CD4-positive, alpha-beta memory T cell (primary cell): ENCODE results near the gene ANKRD13D. TPM values are rescaled to one million over a fixed set of nuclear protein-coding genes. Genes with fewer than 3 reads are reported as not detected.

Source experiments
- CTCF ChIA-PET: fragments of 350-600 bp; sonication (Branson Sonifier 250); formaldehyde crosslinking; loops from one replicate; lab custom pipeline; 2021; ENCODE audit warnings: inconsistent platforms; ENCODE audit not compliant: partially characterized antibody; lab: Charles Lee
- POLR2A ChIA-PET: fragments of 350-600 bp; sonication (Branson Sonifier 250); formaldehyde crosslinking; loops from one replicate; lab custom pipeline; 2021; ENCODE audit not compliant: partially characterized antibody; lab: Charles Lee
- DNase-seq, 5 donors: peaks; one replicate each; pipeline versions ENCODE4 v3.0.0 to v3.0.0-alpha.2; 2020 to 2022; ENCODE audit warnings: mixed read lengths in 1 of 5
- H3K27ac ChIP-seq: one replicate; pipeline ENCODE4 v1.7.0; 2013; ENCODE audit warnings: low read depth, low read length
- H3K27me3 ChIP-seq: 2 replicates; pipeline ENCODE4 v1.7.0; 2013; ENCODE audit warnings: mild to moderate bottlenecking, low read length, moderate library complexity; ENCODE audit not compliant: insufficient read depth
- H3K36me3 ChIP-seq: 2 replicates; pipeline ENCODE4 v1.7.0; 2013; ENCODE audit warnings: mild to moderate bottlenecking, low read length, moderate library complexity; ENCODE audit not compliant: insufficient read depth
- H3K4me1 ChIP-seq: 2 replicates; pipeline ENCODE4 v1.7.0; 2013; ENCODE audit warnings: mild to moderate bottlenecking, low read length, moderate library complexity; ENCODE audit not compliant: insufficient read depth
- H3K4me3 ChIP-seq, 2 donors: one replicate each; pipeline ENCODE4 v1.7.0; 2013; ENCODE audit warnings: low read length in 2 of 2, mild to moderate bottlenecking in 1 of 2
- H3K9me3 ChIP-seq, 2 donors: one replicate each; pipeline ENCODE4 v1.7.0; 2013; ENCODE audit warnings: low read length in 2 of 2, control low read depth in 1 of 2; ENCODE audit not compliant: control insufficient read depth in 1 of 2
- H3K27ac Mint-ChIP-seq, 7 donors: one replicate each; pipeline ENCODE4 v1.8.0; 2020 to 2021; ENCODE audit warnings: mixed read lengths in 7 of 7, mild to moderate bottlenecking in 6 of 7, inconsistent platforms in 3 of 7, moderate library complexity in 3 of 7
- H3K27me3 Mint-ChIP-seq, 2 donors: one replicate each; pipeline ENCODE4 v1.8.0; 2020 to 2021; ENCODE audit warnings: mixed read lengths in 2 of 2
- H3K36me3 Mint-ChIP-seq, 2 donors: one replicate each; pipeline ENCODE4 v1.8.0; 2020 to 2021; ENCODE audit warnings: mixed read lengths in 2 of 2, inconsistent platforms in 1 of 2, mild to moderate bottlenecking in 1 of 2
- H3K4me1 Mint-ChIP-seq, 4 donors: one replicate each; pipeline ENCODE4 v1.8.0; 2020 to 2021; ENCODE audit warnings: mixed read lengths in 4 of 4, mild to moderate bottlenecking in 1 of 4
- H3K4me3 Mint-ChIP-seq, 8 donors: one replicate each; pipeline ENCODE4 v1.8.0; 2020 to 2021; ENCODE audit warnings: mixed read lengths in 8 of 8, mild to moderate bottlenecking in 7 of 8, moderate library complexity in 6 of 8, inconsistent platforms in 3 of 8
- H3K9me3 Mint-ChIP-seq, 8 donors: one replicate each; pipeline ENCODE4 v1.8.0; 2020 to 2021; ENCODE audit warnings: mixed read lengths in 8 of 8, mild to moderate bottlenecking in 5 of 8, inconsistent platforms in 3 of 8, moderate library complexity in 1 of 8
- intact Hi-C: fragments of 100-400 bp; cut with micrococcal nuclease; formaldehyde crosslinking; loops from one replicate; pipeline ENCODE4 v1.15.1; 2023
- polyA plus RNA-seq, 2 donors: library from polyadenylated mRNA; unstranded; fragments of 300-500 nt; fragmentation: Illumina TruSeq; gene quantifications; one replicate each; pipeline ENCODE4 v1.2.3, GENCODE V29; 2021
- total RNA-seq, 2 experiments: library from RNA; stranded (reverse); gene quantifications; one replicate each; pipeline ENCODE4 v1.2.3, GENCODE V29; 2021

ANKRD13D gene
- total and polyA plus RNA-seq, 4 experiments from 2014 or later: 12.0 to 247 (median 138) TPM

DNA sequence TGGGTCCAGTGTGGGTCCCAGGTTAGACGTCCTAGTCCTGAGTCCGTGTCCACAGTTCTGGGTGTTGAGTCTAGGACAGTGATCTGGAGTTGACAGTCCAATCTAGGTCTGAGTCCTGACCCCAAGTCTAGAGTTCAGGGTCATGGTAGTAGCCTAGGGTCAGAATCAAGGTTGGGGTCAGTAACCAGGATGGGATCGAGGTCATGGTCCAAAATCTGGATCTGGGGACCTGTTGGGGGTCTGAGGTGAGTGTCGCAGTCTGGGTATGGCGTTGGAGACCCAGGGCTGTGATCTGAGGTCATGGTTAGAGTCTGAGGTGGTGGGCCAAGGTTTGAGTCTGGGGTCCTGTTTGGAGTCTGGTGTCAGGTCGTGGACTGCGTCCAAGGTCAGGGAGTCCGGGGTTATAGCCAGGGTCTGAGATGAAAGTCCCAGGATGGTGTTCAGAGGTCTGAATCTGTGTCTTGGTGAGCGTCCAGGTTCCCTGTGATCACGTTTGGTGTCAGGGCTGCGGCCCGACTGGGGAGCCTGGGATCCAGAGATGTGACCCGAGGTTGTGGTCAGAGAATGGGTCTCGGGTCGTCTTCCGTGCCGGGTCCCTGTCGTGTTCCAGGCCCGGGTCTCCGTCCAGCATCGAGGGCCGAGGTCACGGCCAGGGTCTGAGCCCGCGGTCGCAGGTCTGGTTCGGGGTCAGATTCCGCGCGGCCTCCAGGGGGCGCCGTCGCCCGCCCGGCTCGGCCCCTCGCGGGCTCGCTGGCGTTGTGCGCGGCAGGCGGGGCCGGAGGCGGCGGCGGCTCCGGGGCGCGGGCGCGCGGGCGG is 23.3 kb upstream of the ANKRD13D start:
- Histone ChIP-seq H3K9me3 (no peaks in the 10 kb centered on the region), H3K4me3 (peak overlapping the region in 1 of 2 donors; percentile 23), H3K4me1 (peaks cover 61% of the 10 kb centered on the region), H3K36me3 (peaks cover 12% of the 10 kb centered on the region), H3K27ac (peak overlapping the region; percentile 63), H3K27me3 (no peaks in the 10 kb centered on the region)
- Mint-ChIP-seq H3K4me3 (peak overlapping the region; percentile 77 to 86 (median 80)), H3K27ac (peak overlapping the region; percentile 79 to 94 (median 87)), H3K36me3 (peaks cover 27 to 36% of the 10 kb centered on the region in 2 donors), H3K27me3 (peaks cover 0 to 5% of the 10 kb centered on the region in 2 donors), H3K9me3 (no peaks in the 10 kb centered on the region), H3K4me1 (peaks cover 34 to 82% (median 50%) of the 10 kb centered on the region in 4 donors)
- peak; percentile 61 to 85 (median 77) for DNase-seq
- CTCF ChIA-PET: interaction anchor here (0.9 to 7.1 kb wide), 7 partner anchors 24 to 85 kb away, joined by 3 to 155 read pairs (median 4); partner anchors contain the start of gene ANKRD13D
- POLR2A ChIA-PET: interaction anchor here (0.9 to 17.3 kb wide), 11 partner anchors 11 to 88 kb away, joined by 3 to 1163 read pairs (median 22); partner anchors contain the start of genes ANKRD13D, POLD4 and SSH3
- intact Hi-C loops: loop anchor here (1.0 to 5.0 kb wide), 3 partner anchors 51 to 106 kb away; partner anchors contain the start of genes CLCF1 and POLD4

DNA sequence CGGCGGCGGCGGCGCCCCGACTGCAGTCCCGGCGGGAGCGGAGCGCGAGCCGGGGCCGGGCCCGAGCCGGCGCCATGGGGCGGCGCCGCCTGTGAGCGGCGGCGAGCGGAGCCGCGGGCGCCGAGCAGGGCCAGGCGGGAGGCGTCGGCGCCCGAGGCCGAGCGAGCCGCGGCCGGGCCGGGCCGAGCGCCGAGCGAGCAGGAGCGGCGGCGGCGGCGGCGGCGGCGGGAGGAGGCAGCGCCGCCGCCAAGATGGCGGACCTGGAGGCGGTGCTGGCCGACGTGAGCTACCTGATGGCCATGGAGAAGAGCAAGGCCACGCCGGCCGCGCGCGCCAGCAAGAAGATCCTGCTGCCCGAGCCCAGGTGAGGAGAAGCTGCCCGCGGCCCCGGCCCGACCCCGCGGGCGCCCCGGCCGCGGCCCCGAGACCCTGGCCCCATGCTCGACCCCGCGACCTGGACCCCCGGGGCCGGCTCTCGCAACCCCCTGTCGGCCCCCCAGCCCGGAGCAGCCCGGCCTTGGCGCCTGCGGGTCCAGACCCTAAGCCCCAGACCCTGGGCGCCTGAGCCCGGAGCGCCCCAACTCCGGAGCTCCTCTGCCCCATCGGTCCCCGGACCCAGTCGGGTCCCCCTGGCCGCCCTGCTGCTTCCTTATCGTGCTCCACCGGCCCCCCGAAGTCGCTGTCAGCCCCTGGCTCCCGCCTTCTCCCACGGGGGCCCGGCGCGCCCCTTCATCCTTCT is 22.5 kb upstream of the ANKRD13D start, which contains the start of gene GRK2:
Gene GRK2, plus strand, starts transcription at position 25 of the 739 bp plus-strand sequence. Its CDS starts 227 bp downstream, at position 252.
- peak in 4 of 5 donors; percentile 29 to 57 (median 45) for DNase-seq
- Mint-ChIP-seq H3K9me3 (no peaks in the 10 kb centered on the region), H3K27me3 (peaks cover 0 to 5% of the 10 kb centered on the region in 2 donors), H3K36me3 (peaks cover 29 to 43% of the 10 kb centered on the region in 2 donors), H3K4me3 (peak within 1 kb of the TSS; percentile 92 to 98 (median 97)), H3K27ac (peak within 1 kb of the TSS; percentile 91 to 98 (median 96)), H3K4me1 (peaks cover 38 to 84% (median 56%) of the 10 kb centered on the region in 4 donors)
- Histone ChIP-seq H3K27ac (peak within 1 kb of the TSS; percentile 80), H3K27me3 (no peaks in the 10 kb centered on the region), H3K4me1 (peaks cover 67% of the 10 kb centered on the region), H3K36me3 (peaks cover 12% of the 10 kb centered on the region), H3K9me3 (no peaks in the 10 kb centered on the region), H3K4me3 (peak within 1 kb of the TSS; percentile 88 to 92)
- intact Hi-C loops: loop anchor here (1.0 to 5.0 kb wide), 4 partner anchors 22 to 106 kb away; partner anchors contain the start of genes CLCF1 and POLD4
- POLR2A ChIA-PET: interaction anchor here (1.1 to 17.3 kb wide), 10 partner anchors 13 to 138 kb away, joined by 3 to 1163 read pairs (median 14); partner anchors contain the start of genes ANKRD13D, POLD4 and SSH3
- CTCF ChIA-PET: interaction anchor here (1.0 to 7.1 kb wide), 6 partner anchors 11 to 125 kb away, joined by 5 to 54 read pairs (median 10); partner anchors contain the start of gene RAD9A

DNA sequence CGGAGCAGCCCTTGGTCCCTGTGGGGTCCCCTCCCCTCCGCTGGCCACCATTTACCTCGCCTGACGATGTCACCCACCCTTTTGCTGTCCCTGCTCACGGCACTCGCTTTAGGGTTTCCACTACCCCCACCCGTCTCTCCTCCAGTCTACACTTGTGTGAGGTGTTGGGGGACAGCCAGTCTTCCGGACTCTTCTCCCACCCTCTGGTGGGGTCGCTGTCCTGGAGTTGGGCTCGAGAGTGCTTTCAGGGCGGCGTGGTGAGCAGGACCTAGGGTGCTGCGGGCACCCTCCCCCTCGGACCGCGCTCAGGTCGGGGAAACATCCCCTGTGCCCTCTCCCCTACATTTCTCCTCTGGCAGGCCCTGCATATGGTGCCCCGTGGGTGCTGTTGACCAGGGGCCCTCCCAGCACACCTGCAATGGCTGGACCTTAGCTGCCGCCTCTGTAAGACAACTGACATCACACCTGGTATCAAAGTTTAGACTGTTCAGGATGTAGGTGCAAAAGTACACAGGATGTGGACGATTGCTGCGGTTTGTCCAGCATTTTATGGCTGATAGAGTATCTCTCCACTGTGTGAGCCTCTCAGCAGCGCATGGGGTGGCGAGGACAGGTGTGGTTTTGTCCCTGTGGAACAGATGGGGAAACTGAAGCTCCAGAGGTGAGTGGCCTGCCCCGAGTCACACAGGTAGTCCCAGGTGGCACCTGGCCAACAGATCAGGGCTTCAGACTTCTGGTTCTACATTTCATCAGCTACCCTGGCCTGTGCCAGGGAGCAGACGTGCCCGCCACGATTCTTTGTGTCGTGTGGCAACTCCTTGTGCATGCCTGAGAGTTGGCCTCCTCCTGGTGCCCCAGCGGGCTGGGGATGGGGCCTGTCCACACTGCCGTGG is 21.7 kb upstream of the ANKRD13D start:
- CTCF ChIA-PET: interaction anchor here (0.9 to 7.1 kb wide), 11 partner anchors 10 to 124 kb away, joined by 3 to 54 read pairs (median 6); partner anchors contain the start of genes ANKRD13D and RAD9A
- DNase-seq: peak; percentile 26 to 58 (median 45)
- intact Hi-C loops: loop anchor here (1.0 to 5.0 kb wide), 3 partner anchors 10 to 105 kb away; partner anchors contain the start of gene CLCF1
- Mint-ChIP-seq H3K27me3 (peaks cover 0 to 2% of the 10 kb centered on the region in 2 donors), H3K4me3 (peak overlapping the region; percentile 92 to 98 (median 97)), H3K9me3 (no peaks in the 10 kb centered on the region), H3K4me1 (peaks cover 41 to 84% (median 58%) of the 10 kb centered on the region in 4 donors), H3K27ac (peak overlapping the region; percentile 91 to 98 (median 96)), H3K36me3 (peaks cover 29 to 50% of the 10 kb centered on the region in 2 donors)
- Histone ChIP-seq H3K4me1 (peaks cover 67% of the 10 kb centered on the region), H3K4me3 (peak overlapping the region; percentile 88 to 92), H3K9me3 (no peaks in the 10 kb centered on the region), H3K27ac (peak overlapping the region; percentile 80), H3K27me3 (no peaks in the 10 kb centered on the region), H3K36me3 (peaks cover 20% of the 10 kb centered on the region)
- POLR2A ChIA-PET: interaction anchor here (0.7 to 17.3 kb wide), 17 partner anchors 14 to 163 kb away, joined by 3 to 1163 read pairs (median 4); partner anchors contain the start of genes ANKRD13D, POLD4, PPP1CA and SSH3

DNA sequence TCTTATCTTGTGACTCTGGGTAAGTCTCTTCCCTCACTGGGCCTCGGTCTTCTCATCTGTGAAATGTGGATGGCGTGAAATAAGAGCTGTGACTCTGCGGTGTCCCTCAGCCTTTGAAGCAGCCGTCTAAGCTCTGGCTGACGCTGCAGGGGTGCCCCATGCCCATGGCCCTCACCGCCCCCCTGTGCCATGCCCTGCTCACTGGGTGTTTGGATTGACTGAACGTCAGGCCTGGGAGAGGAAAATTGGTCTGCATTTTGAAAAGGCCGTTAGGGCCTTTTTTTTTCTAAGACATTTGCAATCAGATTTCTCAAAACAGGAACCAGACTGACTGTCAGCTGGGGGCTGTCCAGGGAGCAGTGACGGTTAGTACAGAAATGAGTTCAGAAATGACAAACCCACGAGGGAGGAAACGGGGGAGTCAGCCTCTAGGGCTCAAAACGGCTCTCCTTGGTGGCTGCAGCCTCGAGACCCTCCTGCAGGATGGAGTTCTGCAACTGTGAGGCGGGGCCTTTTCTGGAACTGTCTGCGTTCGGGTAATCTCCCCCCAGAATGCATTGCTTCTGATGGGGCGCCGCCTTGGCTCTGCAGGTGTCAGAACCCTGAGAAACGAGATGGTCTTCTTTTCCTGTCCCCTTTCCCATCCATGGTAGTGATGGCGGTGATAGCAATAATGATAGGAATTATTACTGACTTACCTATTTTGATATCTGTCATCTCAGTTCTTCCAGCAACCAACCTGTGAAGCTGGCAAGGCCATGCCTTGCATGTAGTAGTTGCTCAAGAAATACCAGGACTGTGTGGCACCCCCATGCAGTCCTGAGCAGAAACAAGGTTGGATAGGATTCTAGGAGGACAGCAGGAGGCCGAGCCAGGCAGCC is 20.8 kb upstream of the ANKRD13D start:
- Mint-ChIP-seq H3K27ac (peak overlapping the region; percentile 91 to 98 (median 96)), H3K9me3 (no peaks in the 10 kb centered on the region), H3K27me3 (no peaks in the 10 kb centered on the region), H3K36me3 (peaks cover 29 to 50% of the 10 kb centered on the region in 2 donors), H3K4me1 (peaks cover 37 to 84% (median 54%) of the 10 kb centered on the region in 4 donors), H3K4me3 (peak overlapping the region; percentile 92 to 98 (median 97))
- Histone ChIP-seq H3K9me3 (no peaks in the 10 kb centered on the region), H3K4me1 (peaks cover 67% of the 10 kb centered on the region), H3K4me3 (peak overlapping the region; percentile 88 to 92), H3K27ac (peak overlapping the region; percentile 80), H3K27me3 (no peaks in the 10 kb centered on the region), H3K36me3 (peaks cover 28% of the 10 kb centered on the region)
- ChIA-PET POLR2A (interaction anchor here (0.7 to 17.3 kb wide), 15 partner anchors 18 to 162 kb away, joined by 3 to 1163 read pairs (median 5); partner anchors contain the start of genes ANKRD13D, POLD4, PPP1CA and SSH3), CTCF (interaction anchor here (0.9 to 7.1 kb wide), 11 partner anchors 9 to 123 kb away, joined by 3 to 54 read pairs (median 6); partner anchors contain the start of genes ANKRD13D and RAD9A)
- intact Hi-C loops: loop anchor here (1.0 to 5.0 kb wide), 2 partner anchors 9 to 104 kb away; partner anchors contain the start of gene CLCF1
- DNase-seq: peak; percentile 51 to 85 (median 63)

DNA sequence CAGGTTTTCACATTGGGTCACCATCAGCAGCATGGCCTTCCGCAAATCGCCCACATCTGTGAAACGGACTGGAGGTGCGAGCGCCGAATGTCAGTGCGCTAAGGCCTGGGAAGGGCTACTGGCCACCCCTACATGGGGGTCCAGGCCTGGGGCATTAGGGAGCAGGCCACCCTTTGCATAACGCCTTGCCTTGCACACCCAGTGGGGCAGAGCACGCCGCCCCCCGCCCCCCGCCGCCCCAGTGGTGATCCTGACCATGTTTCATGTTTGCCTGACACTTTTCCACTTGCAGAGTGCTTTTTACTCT is 20.2 kb upstream of the ANKRD13D start:
- Mint-ChIP-seq H3K4me3 (peak overlapping the region; percentile 92 to 98 (median 97)), H3K4me1 (peaks cover 38 to 85% (median 55%) of the 10 kb centered on the region in 4 donors), H3K27ac (peak overlapping the region; percentile 91 to 98 (median 96)), H3K9me3 (no peaks in the 10 kb centered on the region), H3K27me3 (no peaks in the 10 kb centered on the region), H3K36me3 (peaks cover 29 to 50% of the 10 kb centered on the region in 2 donors)
- no peaks in the 10 kb centered on the region for H3K27me3 ChIP-seq
- ChIA-PET POLR2A (interaction anchor here (3.0 to 17.3 kb wide), 7 partner anchors 17 to 134 kb away, joined by 20 to 1163 read pairs (median 72); partner anchors contain the start of genes ANKRD13D, POLD4, PPP1CA and SSH3), CTCF (interaction anchor here (0.7 to 7.1 kb wide), 6 partner anchors 8 to 149 kb away, joined by 3 to 54 read pairs (median 8); no protein-coding TSS in a partner anchor)
- peaks cover 72% of the 10 kb centered on the region for H3K4me1 ChIP-seq
- DNase-seq: peak in 1 of 5 donors; percentile 17
- H3K4me3 ChIP-seq: peak overlapping the region; percentile 88 to 92
- H3K36me3 ChIP-seq: peaks cover 29% of the 10 kb centered on the region
- no peaks in the 10 kb centered on the region for H3K9me3 ChIP-seq
- intact Hi-C loops: loop anchor here (1.0 to 5.0 kb wide), 2 partner anchors 8 to 103 kb away; partner anchors contain the start of gene CLCF1
- H3K27ac ChIP-seq: peak overlapping the region; percentile 80
